SKM-1 treated with dmso at 0.1 percent for 144 hours (cell line): ENCODE data around the gene RPL31.

Source experiments
- DNase-seq: peaks from one replicate; lab custom pipeline; 2025; ENCODE audit not compliant: unreplicated experiment; lab: John Stamatoyannopoulos, UW

The RPL31 gene

DNA sequence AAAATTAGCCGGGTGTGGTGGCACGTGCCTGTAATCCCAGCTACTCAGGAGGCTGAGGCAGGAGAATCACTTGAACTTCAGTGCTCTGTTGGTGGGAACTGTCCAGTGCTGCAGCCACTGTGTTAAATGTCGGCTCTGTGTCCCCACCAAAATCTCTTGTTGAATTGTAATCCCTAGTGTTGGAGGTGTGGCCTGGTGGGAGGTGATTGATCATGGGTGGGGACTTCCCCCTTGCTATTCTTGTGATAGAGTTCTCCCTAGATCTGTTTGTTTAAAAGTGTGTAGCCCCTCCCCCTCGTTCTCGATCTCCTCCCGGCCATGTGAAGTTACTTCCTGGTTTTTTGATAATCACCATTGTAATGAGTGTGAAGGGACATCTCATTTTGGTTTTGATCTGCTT, 9.8 kb upstream of the RPL31 start:
- DNase-seq: no peak

DNA sequence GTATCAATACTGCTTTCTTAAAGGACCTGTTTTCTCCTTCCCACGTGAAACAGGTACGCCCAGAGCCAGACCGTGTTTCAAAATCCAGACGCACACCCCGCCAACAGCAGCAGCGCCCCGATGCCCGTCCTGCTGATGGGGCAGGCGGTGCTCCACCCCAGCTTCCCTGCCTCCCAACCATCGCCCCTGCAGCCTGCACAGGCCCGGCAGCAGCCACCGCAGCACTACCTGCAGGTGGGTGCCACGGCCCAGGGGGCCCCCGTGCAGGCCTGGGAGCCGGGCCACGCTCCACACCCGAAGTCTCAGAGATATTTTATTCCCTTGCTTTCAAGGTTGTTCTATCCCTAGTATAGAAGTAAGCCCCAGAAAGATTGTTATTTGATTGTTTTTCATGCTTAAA, 8.8 kb upstream of the RPL31 start:
- DNase-seq: no peak

DNA sequence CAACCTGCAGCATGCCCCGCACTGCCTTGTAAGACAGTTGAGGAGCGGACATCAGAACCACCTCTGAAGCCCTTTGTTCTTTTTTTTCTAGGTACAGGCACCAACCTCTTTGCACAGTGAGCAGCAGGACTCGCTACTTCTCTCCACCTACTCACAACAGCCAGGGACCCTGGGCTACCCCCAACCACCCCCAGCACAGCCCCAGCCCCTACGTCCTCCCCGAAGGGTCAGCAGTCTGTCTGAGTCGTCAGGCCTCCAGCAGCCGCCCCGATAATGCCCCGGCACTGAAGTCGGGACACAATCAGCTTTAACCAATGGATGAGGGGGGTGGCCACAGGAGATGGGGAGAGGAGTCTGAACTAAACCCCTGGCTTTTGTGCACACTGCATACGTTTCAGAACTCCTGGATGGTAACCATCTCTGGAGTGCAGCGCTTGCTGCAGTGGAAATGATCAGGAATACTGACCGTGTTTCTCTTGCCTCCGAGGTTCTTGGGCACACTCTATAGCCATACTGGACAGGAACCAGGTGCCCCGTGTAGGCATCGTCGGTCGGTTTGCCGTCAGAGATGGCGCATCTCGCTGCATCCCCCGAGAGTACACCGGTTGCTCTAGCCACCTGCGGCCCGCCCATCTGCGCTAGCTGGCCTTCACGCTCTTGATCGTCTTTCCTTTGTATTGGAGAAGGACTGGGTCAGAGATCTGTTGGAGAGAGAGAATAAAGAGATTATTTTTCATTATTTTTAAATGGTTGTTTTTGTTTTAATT, 6.6 kb upstream of the RPL31 start:
- no peak for DNase-seq

DNA sequence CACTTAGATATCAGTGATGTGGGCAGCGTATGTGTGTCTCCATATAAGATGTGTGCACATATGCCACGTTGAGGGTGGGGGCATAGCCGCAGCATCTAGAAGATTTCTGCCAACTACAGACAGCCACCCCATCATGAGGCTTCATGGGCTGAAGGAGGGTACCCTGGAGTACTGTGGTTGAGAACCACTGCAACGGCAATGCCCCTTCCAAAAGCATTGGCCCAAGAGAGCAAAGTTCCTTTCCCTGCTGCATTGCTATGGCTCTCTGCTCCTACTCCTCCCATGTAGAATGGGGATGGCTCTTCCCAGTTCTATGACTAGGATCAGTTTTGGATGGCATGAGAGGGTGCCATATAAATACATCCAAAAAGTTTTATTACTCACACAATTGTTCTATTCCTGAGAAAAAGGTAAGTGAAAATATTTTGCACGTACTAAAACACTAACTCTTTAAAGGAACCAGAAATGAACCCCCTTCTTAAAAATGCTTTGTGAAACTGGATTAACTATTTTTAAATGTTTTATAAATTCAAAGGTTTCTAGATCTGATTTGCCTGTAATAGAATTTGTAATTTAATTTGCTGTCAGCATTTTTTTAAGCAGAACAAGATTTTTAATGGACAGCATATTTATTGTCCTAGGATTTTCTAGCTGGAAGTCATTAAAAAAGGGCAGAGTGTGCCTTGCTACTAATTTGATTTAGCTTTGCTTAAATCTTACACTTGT, 4.4 kb upstream of the RPL31 start:
- no peak for DNase-seq

- DNase-seq: no peak
Observed at GRCh38 chr2:100998235-100998573, 3.9 kb upstream of the RPL31 start.

DNA sequence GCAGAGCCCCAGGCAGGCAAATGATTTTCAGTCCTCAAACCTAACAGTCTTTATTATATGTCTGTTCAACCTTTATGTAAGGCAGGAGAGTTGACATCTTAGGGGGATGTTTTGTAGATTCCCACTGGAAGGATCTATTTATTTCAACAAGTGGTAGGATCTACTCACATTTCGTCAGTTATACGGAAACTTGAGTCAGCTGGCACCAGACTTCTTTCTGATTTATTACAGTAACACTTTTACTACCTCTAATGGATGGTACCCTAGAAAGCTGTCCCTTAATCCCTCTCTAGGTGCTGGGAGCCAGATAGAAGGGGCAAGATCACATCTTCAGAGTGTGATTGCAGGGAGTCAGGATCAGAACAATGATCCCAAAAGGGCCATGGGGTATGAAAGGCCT, 2.1 kb upstream of the RPL31 start:
- DNase-seq: no peak

- peak; percentile 20 for DNase-seq
Observed at GRCh38 chr2:101002562-101003277, 631 bp downstream of the RPL31 start.

DNA sequence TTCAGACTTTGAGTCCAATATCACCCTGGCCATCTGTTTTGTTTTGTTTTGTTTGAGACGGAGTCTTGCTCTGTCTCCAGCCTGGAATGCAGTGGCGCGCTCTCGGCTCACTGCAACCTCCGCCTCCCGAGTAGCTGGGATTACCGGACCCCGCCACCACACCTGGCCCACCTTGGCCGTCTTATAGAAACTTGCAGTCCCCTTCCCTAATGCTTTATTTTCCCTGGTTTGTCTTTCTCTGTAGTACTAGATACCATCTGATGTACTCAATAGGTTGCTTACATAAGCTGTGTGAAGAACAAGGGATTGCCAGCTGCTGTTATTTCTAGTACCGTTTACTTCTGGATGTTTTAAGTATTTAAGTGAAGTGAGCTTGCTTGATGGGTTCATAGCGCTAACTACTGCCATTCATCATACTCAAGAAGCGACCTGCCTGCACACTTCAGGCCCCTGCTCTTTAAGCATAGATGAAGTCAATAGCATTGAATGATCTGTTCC, 1.2 kb downstream of the RPL31 start:
- DNase-seq: no peak

- DNase-seq: no peak
Observed at GRCh38 chr2:101004620-101005325, 2.7 kb downstream of the RPL31 start.

- no peak for DNase-seq
Observed at GRCh38 chr2:101006065-101006715, 4.1 kb downstream of the RPL31 start.

DNA sequence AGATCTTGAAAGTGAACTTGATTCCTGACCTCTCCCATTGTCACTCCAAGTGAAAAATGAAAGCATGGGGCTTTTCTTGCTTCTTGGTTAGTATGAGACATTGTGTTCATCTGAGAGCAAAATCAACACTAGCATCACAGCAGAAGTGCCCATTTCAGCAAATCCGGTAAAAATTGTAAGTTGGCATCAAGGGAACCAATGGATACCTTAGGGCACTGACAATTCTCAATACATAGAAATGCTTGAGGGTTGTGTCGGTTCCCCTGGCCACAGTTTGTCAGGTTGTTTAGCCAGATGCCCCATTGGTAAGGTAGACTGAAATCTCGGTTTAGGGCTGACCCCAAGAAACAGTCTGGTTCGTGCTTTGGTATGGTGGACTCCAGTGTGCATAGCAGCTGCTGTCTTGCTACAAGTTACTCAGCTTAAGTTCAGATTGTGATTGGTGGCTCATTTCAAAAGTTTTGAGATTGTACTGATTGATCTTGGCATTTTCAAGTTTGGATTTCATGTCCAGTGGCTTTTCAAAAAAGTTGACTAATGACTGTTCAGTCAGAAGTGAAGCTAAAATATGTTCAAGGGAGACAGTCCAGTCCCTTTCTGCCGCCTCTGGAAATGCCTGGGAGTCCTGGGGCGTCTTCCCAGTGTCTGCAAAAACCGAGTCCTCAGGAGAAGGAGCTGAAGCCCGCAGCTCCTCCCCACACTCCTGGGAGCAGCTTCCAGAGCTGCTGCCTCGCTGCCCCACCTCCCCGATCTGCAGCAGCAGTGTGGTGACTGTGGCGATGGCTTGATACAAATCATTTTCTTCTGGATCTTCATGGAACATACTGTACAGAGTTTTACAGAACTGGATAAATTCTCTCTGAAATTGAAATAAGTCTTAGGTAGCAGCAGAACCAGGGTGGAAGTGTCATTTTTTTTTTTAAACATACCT, 5.6 kb downstream of the RPL31 start:
- no peak for DNase-seq

GRCh38 chr2:101011152-101011551, 9.1 kb downstream of the RPL31 start:
- no peak for DNase-seq

DNA sequence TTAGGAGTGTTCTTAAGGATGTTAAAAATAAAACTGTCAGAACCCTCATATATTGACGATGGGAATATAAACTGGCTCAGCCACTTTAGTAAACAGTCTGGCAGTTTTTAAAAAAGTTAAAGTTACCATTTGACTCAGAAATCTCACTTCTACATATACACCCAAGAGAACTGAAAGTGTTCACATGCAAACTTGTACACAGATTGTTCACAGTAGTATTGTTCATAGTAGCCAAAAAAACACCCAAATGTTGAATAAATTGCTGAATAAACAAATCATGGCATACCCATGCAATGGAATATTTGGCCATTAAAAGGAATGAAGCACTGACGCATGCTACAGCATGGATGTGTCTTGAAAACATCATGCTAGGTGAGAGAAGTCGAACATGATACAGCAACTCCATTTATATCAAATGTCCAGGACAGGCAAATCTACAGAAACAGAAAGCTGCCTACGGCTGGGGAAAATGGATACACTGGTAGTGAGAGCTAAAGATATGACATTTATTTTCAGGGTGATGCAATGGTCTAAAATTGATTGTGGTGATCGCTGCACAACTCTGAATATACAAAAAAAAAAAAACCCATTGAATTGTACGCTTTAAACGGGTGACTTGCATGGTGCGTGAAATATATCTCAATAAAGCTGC, 10.1 kb downstream of the RPL31 start:
- DNase-seq: no peak

DNA sequence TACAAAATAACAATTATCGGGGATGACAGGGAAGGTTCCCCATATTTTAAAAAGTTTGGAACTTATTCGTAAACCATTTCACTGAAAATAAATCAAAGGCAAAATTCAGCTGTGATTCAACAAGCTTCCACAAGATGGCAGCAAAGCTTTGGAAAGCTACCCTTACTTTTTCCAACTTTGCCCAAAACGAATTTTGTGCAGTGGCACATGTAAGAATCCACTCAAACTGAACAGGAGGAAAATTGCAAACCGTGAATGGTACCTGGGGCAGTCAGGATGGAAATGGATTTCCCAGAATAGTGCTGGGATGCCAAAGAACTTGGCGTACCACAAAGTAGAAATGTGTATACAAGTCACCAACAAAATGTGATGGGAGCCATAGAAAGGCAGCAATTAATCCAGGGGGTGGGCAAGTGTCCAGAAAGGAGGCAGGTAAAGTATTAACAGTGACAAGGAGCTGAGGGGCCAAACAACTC, 10.7 kb downstream of the RPL31 start:
- peak; percentile 10 for DNase-seq

- DNase-seq: no peak
Observed at GRCh38 chr2:101014264-101014857, 12.3 kb downstream of the RPL31 start.

DNA sequence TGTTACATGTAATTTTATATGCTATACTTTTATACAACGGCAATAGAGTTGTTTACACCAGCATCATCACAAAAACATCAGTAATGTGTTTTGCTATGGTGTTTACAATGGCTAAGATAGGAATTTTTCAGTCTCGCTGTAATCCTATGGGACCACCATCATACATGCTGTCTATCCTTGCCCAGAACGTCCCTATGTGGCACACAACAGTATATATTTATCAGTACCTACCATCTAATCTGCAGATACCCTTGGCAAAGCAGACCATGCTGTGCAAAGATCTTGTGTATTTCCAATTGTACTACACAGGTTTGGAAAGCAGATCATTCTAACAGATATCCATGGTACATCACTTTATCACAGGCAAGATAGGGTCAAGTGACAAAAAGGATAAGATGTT, 15.3 kb downstream of the RPL31 start:
- no peak for DNase-seq

DNA sequence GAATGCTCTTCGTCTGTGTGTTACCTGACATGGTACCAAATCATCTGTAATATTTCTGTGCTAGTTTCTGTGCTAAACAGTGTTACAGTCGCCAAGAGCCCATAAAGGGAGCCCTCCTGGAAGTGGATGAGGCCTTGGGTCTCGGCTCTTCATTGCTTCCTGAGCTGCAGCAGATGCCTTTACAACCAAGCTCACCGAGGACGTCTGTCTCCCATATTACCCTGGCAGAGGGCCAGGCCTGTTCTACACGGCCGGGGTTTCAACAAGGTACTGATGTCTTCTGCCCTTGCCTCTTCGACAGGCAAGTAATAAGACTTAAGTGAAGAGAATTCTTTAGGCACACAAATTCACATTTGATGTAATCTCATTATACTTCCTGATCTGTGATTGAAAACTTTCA, 16.8 kb downstream of the RPL31 start:
- no peak for DNase-seq

DNA sequence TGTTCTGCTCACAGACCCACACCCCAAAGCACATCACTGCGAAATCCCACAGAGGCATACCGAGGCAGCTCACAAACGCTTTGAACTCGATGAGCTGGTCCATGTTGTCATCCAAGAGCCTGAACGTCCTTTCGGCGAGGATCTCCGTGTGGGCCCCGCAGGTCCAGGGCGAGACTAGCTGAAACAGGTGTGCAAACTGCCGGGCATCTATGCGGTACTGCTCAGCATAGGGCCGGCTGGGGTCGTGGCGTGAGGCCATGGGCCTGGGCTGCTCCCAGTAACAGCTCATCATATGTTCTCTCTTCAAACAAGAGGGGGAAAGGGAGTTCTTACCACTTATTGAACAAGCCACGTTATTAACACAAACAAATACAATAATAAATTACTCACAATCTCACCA, 20.1 kb downstream of the RPL31 start:
- no peak for DNase-seq
